Muscle of arm (tissue), 12 donors: ENCODE measurements around the gene RASSF1. TPM values are rescaled to one million over a fixed set of nuclear protein-coding genes. Genes with fewer than 3 reads are reported as not detected.
"Not testable (repeated sequence)": the region's sequence is repeated elsewhere in the genome, so short reads cannot be mapped to it uniquely, and the experiment has no call there.

Source experiments
- DNase-seq: peaks from one replicate; pipeline ENCODE4 v3.0.0-alpha.2; 2013
- polyA plus RNA-seq, 12 donors: library from polyadenylated mRNA; unstranded; fragments of 120-200 nt; gene quantifications; one replicate each; pipeline ENCODE4 v1.2.1, GENCODE V29; 2013; ENCODE audit not compliant: insufficient read length in 12 of 12

The RASSF1 gene
- polyA plus RNA-seq, 12 donors, result 26.1 to 42.4 (median 33.0) TPM; not detected in 1

DNA sequence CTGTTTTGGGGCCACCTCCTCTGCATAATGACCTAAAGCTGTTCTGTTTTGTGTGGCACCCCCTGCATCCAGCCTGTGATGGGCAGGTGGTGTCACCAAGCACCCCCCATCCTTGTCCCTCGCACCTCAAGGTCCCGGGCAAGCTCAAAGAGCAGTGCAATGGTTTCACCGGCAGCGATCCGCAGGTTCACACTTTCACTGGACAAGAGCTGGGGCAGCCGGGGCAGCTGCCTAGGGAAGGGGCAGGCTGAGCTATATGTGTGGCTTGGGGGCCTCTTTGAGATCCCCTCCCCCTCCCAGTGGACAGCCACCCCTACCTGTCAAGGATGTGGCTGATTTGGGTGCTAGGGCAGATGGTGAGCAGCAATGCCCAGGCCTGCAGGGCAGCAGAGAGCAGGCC, 51.5 kb downstream of the RASSF1 start:
- DNase-seq, result no peak

DNA sequence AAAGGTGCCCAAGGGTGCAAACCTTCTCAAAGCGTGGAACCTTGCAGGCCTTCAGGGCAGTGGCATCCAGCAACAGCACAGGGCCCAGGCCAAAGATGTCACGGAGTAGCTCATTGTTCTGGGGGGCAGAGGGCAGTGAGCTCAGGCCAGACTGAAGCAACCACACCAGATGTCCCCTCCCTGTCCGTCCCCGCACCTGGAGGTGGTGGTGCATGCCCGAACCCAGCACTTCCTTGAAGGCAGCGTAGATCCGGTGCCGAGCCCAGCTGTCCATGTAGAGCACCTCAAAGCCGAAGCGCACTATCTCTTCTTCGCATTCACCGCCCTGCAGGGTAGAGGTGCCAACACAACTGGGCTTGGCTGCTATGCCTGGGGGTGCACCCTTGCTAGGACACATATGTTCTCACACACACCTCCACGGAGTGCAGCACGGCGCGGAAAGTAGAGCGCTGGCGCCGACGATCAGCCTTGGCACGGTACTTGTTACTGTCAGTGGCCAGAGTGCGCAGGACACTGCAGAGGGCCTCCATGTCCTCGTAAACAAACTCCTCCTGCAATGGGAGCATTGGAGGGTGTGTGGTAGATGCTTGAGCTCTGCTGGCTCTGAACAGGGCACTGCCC, 52.1 kb downstream of the RASSF1 start:
- no peak for DNase-seq

DNA sequence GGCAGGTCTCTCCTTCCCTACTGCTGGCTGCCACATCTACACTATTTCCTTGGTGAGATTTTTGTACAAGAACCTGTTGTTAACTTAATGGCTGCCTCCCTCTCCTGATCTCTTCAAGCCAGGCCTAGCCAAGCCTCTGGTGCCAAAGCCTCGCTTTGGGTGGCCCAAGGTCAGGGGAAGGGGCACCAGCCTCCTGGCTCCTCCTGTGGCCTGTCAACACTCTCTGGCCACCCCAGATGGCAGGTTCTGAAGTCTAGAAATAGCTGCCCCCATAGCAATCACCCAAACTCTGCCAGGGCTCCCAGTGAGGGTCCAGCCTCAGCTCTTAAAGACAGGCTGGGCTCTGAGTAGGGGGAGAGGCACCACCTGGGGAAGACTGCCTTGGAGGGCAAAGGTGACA, 53.4 kb downstream of the RASSF1 start:
- DNase-seq, result no peak

DNA sequence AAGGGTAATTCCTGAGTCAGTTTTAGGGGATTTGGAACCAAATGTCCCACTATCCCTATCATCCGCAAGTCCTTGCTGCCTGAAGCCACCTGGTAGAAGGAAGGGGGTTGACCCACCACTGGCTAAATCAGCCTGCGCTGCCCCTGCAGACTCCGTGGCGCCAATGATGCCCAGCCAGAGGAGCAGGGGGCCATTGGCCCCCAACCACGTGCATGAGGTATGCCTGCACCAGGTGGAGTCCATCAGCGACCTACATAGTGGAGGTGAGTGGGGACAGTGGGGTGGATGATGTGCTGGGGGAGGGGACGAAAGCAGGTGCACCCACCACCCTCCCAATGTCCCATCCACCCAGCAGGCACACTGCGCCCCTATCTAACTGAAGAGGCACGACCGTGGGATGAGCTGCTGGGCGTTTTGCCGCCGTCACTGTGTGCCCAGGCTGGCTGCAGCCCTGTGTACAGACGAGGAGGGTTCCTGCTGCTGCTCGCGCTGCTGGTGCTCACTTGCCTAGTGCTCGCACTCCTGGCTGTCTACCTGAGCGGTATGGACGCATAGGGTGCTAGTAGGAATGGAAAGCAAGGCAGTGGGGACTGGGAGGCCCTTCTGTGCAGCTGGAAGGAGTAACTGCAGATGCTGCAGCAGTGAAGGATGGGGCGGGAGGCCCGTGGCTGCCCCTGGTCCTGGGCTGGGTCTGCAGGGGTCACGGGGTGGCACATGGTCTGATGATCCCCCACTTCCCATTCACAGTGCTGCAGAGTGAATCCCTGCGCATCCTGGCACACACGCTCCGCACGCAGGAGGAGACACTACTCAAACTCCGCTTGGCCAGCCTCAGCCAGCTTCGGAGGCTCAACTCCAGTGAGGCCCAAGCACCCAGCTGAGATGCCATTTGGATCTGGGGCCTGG, 54.1 kb downstream of the RASSF1 start:
- DNase-seq, result no peak

DNA sequence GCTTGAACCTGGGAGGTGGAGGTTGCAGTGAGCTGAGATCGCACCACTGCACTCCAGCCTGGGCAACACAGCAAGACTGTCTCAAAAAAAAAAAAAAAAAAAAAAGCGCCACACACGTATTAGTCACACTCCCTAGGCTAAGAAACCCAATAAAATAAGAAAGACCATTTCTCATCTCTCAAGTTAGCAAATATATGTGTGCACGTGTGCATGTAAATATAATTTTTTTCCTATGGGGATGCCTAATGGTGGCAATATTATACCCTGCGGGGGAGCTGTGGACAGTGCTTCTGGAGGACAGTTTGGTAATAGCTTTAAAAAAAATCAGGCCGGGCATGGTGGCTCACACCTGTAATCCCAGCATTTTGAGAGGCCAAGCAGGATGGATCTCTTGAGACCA, 56.5 kb downstream of the RASSF1 start:
- DNase-seq, result not testable (repeated sequence)

Other genes with a start within 250 kb of the RASSF1 start
- 10 to 100 TPM in 9 of 12 donors, 1 to 10 TPM in 2, not detected in 1; 6.4 to 70.8 (median 14.0) TPM for gene SEMA3F, start 185.5 kb downstream of the RASSF1 start, polyA plus RNA-seq
- gene GNAT1, start 149.2 kb downstream of the RASSF1 start, polyA plus RNA-seq, result under 1 TPM in 3 of 12 donors, not detected in 9; 0.08 to 0.23 (median 0.21) TPM
- 1 to 10 TPM in 10 of 12 donors, not detected in 2; 1.3 to 4.3 (median 3.1) TPM for gene SLC38A3, start 135.6 kb downstream of the RASSF1 start, polyA plus RNA-seq
- 100 to 1,000 TPM; 153 to 270 (median 174) TPM for gene GNAI2, start 104.6 kb downstream of the RASSF1 start, polyA plus RNA-seq
- gene SEMA3B, start 71.7 kb downstream of the RASSF1 start, polyA plus RNA-seq, result 10 to 100 TPM in 11 of 12 donors, not detected in 1; 30.1 to 92.7 (median 35.2) TPM
- 10 to 100 TPM in 10 of 12 donors, 1 to 10 TPM in 1, not detected in 1; 8.2 to 40.8 (median 26.1) TPM for gene LSMEM2, start 61.7 kb downstream of the RASSF1 start, polyA plus RNA-seq
- gene IFRD2, start 48.4 kb downstream of the RASSF1 start, polyA plus RNA-seq, result 10 to 100 TPM in 11 of 12 donors, not detected in 1; 33.8 to 53.7 (median 48.0) TPM
- gene HYAL3, start 41.4 kb downstream of the RASSF1 start, polyA plus RNA-seq, result 1 to 10 TPM in 10 of 12 donors, not detected in 2; 1.2 to 4.4 (median 2.1) TPM
- gene NAA80, start 41.4 kb downstream of the RASSF1 start, polyA plus RNA-seq, result 10 to 100 TPM in 1 of 12 donors, 1 to 10 TPM in 9, not detected in 2; 4.5 to 12.5 (median 6.1) TPM
- gene HYAL1, start 37.3 kb downstream of the RASSF1 start, polyA plus RNA-seq, result 1 to 10 TPM in 8 of 12 donors, under 1 TPM in 2, not detected in 2; 0.95 to 3.3 (median 1.8) TPM
- gene HYAL2, start 18.1 kb downstream of the RASSF1 start, polyA plus RNA-seq, result 10 to 100 TPM in 11 of 12 donors, not detected in 1; 30.9 to 43.9 (median 36.9) TPM
- 10 to 100 TPM in 11 of 12 donors, not detected in 1; 12.5 to 45.3 (median 15.9) TPM for gene TUSC2, start 12.6 kb downstream of the RASSF1 start, polyA plus RNA-seq
- 1 to 10 TPM in 3 of 12 donors, under 1 TPM in 7, not detected in 2; 0.65 to 1.7 (median 0.83) TPM for gene ZMYND10, start 4.9 kb upstream of the RASSF1 start, polyA plus RNA-seq
- 10 to 100 TPM in 10 of 12 donors, 1 to 10 TPM in 1, not detected in 1; 7.5 to 21.8 (median 18.0) TPM for gene NPRL2, start 9.9 kb upstream of the RASSF1 start, polyA plus RNA-seq
- 1 to 10 TPM in 10 of 12 donors, not detected in 2; 4.3 to 7.8 (median 6.7) TPM for gene CYB561D2, start 10.0 kb upstream of the RASSF1 start, polyA plus RNA-seq
- gene TMEM115, start 18.7 kb upstream of the RASSF1 start, polyA plus RNA-seq, result 10 to 100 TPM in 11 of 12 donors, not detected in 1; 19.5 to 29.1 (median 22.9) TPM
- gene CACNA2D2, start 162.8 kb upstream of the RASSF1 start, polyA plus RNA-seq, result 10 to 100 TPM in 2 of 12 donors, 1 to 10 TPM in 9, not detected in 1; 5.0 to 12.5 (median 7.7) TPM
- gene C3orf18, start 226.9 kb upstream of the RASSF1 start, polyA plus RNA-seq, result 10 to 100 TPM in 11 of 12 donors, not detected in 1; 13.0 to 24.8 (median 17.3) TPM
- 10 to 100 TPM in 11 of 12 donors, not detected in 1; 14.6 to 21.7 (median 17.0) TPM for gene HEMK1, start 228.7 kb upstream of the RASSF1 start, polyA plus RNA-seq